ENCODE measurements around the gene LMO1.

LMO1 gene

DNA sequence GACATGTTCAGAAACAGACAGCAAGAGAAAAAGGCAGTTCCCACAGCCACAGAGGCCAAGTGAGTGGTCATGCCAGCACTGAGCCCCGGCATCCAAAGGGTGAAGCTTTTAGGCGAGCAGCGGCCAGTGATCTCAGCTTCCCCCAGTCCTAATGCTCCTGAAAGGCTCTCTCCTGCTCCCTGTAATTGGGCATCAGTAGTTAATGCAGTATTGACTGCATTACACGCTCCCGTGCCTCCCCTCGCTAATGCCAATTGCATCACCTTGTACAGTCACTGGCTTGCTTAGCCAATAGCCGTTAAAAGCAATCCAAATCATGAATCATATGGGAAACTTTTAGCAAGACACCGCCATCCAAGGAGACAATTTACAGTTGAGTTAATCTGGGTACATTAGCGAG lies 4.9 kb downstream of the LMO1 start:
- DNase-seq (ENCODE audit: insufficient read length, low spot score) (no peak), FAIRE-seq (no peak)
- TF ChIP-seq, protein P1, sequence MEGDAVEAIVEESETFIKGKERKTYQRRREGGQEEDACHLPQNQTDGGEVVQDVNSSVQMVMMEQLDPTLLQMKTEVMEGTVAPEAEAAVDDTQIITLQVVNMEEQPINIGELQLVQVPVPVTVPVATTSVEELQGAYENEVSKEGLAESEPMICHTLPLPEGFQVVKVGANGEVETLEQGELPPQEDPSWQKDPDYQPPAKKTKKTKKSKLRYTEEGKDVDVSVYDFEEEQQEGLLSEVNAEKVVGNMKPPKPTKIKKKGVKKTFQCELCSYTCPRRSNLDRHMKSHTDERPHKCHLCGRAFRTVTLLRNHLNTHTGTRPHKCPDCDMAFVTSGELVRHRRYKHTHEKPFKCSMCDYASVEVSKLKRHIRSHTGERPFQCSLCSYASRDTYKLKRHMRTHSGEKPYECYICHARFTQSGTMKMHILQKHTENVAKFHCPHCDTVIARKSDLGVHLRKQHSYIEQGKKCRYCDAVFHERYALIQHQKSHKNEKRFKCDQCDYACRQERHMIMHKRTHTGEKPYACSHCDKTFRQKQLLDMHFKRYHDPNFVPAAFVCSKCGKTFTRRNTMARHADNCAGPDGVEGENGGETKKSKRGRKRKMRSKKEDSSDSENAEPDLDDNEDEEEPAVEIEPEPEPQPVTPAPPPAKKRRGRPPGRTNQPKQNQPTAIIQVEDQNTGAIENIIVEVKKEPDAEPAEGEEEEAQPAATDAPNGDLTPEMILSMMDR (IDR thresholded peaks at IDR 0.05; ENCODE audit: insufficient read depth, missing control alignments): no peak

GRCh38 chr11:8258289-8258688 lies 5.4 kb downstream of the LMO1 start:
- TF ChIP-seq, protein P1 (IDR thresholded peaks at IDR 0.05; ENCODE audit: insufficient read depth, missing control alignments): no peak
- FAIRE-seq (no peak), DNase-seq (ENCODE audit: insufficient read length, low spot score) (no peak)

- FAIRE-seq (no peak), DNase-seq (ENCODE audit: insufficient read length, low spot score) (no peak)
- TF ChIP-seq, protein P1 (IDR thresholded peaks at IDR 0.05; ENCODE audit: insufficient read depth, missing control alignments): no peak
Observed at GRCh38 chr11:8257003-8257664, 6.5 kb downstream of the LMO1 start.

GRCh38 chr11:8256271-8257002 lies 7.2 kb downstream of the LMO1 start:
- TF ChIP-seq, protein P1 (IDR thresholded peaks at IDR 0.05; ENCODE audit: insufficient read depth, missing control alignments): no peak
- FAIRE-seq: no peak
- DNase-seq (ENCODE audit: insufficient read length, low spot score): no peak

- no peak for FAIRE-seq
- TF ChIP-seq, protein P1 (IDR thresholded peaks at IDR 0.05; ENCODE audit: insufficient read depth, missing control alignments): no peak
- no peak for DNase-seq (ENCODE audit: insufficient read length, low spot score)
Observed at GRCh38 chr11:8253566-8253965, 10.1 kb downstream of the LMO1 start.

DNA sequence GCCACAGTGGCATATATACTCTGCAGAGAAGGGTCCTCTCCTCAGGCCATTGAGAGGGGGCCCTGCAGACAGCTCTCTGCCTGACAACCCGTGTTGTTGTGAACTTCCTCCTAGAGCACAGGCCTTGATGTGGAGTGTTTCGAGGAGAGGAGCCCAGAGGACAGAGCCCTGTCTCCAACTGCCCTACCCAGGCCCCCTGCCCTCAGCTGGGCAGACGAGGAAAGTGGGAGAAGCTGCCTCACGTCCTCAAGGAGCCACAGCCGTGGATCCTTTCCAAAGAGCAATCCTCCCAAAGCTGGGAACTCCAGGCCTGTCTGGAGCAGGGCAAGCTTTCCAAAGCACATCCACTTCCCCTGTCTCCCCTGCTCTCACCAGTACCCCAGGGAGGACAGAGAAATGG lies 10.7 kb downstream of the LMO1 start:
- FAIRE-seq: no peak
- DNase-seq (ENCODE audit: insufficient read length, low spot score): no peak
- TF ChIP-seq, protein P1 (IDR thresholded peaks at IDR 0.05; ENCODE audit: insufficient read depth, missing control alignments): no peak

GRCh38 chr11:8252388-8252787 lies 11.3 kb downstream of the LMO1 start:
- FAIRE-seq: no peak
- DNase-seq (ENCODE audit: insufficient read length, low spot score): no peak
- TF ChIP-seq, protein P1 (IDR thresholded peaks at IDR 0.05; ENCODE audit: insufficient read depth, missing control alignments): no peak

All from D721Med (cell line).